GM13977 (cell line): ENCODE results near the gene CALU.

Source experiments
- DNase-seq: peaks from one replicate; pipeline ENCODE4 v3.0.0; 2012; ENCODE audit warnings: low spot score
- in situ Hi-C: fragments of 300-500 bp; cut with MboI; formaldehyde crosslinking; loops from one replicate; pipeline ENCODE4 v1.12.0; 2022; ENCODE audit warnings: low sequenced_read_pairs, low pct_unique_long_range_greater_than_20kb, mixed read lengths, inconsistent platforms; ENCODE audit not compliant: unreplicated experiment
- TF ChIP-seq, protein P1 (sequence below): IDR thresholded peaks from 2 replicates; pipeline ENCODE4 v1.5.1; 2012; ENCODE audit warnings: mild to moderate bottlenecking, control low read depth; ENCODE audit not compliant: insufficient read depth; ENCODE audit errors: extremely low read depth, missing control alignments

Gene CALU

DNA sequence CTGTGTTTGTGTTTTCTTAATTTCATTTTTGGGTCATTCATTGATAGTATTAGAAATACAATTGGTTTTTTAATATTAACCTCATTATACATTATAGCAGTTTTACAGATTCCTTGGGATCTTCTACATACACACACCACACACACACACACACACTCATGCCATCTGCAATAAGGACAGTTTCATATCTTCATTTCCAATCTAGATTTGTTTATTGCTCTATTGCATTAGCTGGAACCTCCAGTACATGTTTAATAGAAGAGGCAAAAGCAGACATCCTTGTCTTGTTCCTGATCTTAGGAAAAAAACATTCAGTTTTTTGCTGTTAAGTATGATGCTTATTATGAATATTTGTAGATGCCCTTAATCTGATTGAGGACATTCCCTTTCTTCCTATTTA, 17.8 kb upstream of the CALU start:
- DNase-seq, result no peak
- TF ChIP-seq, protein P1, sequence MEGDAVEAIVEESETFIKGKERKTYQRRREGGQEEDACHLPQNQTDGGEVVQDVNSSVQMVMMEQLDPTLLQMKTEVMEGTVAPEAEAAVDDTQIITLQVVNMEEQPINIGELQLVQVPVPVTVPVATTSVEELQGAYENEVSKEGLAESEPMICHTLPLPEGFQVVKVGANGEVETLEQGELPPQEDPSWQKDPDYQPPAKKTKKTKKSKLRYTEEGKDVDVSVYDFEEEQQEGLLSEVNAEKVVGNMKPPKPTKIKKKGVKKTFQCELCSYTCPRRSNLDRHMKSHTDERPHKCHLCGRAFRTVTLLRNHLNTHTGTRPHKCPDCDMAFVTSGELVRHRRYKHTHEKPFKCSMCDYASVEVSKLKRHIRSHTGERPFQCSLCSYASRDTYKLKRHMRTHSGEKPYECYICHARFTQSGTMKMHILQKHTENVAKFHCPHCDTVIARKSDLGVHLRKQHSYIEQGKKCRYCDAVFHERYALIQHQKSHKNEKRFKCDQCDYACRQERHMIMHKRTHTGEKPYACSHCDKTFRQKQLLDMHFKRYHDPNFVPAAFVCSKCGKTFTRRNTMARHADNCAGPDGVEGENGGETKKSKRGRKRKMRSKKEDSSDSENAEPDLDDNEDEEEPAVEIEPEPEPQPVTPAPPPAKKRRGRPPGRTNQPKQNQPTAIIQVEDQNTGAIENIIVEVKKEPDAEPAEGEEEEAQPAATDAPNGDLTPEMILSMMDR, result no peak
- in situ Hi-C loops, result no loop called here

DNA sequence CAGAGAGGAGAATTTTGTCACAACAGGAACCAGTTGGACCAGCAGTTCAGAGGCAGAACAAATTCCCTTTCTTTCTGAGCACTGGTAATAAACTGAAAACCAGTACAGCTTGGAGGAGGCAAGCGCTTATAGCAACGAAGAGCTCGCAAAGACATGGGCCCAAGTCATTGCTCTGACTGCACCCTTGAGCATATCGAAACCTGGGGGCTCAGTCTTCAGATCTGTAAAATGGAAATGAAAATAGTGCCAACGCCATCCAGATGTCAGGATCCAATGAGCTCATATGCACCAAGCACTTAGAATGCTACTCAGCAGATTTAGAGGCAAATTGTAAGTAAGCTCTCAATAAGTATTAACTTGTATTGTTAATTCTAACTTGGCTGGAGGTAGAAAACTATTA, 14.4 kb upstream of the CALU start:
- TF ChIP-seq, protein P1, result no peak
- in situ Hi-C loops, result no loop called here

DNA sequence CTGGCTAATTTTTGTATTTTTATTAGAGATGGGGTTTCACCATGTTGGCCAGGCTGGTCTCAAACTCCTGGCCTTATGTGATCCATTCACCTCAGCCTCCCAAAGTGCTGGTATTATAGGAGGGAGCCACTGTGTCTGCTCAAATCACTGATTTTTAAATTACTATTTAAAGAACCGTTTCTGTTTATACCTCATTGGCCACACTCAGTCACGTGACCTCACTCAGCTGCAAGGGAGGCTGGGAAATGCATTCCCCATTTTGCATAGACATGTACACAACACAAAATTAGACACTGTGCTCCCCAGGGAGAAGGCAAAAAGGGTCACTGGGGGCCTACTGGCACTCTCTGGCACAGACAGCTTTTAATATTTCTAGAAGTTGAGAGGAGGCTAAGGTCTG, 13.6 kb upstream of the CALU start:
- in situ Hi-C loops, result no loop called here
- DNase-seq, result no peak
- TF ChIP-seq, protein P1, result no peak

More for the DNA sequence above, 14.4 kb upstream of the CALU start:
- DNase-seq, result no peak

DNA sequence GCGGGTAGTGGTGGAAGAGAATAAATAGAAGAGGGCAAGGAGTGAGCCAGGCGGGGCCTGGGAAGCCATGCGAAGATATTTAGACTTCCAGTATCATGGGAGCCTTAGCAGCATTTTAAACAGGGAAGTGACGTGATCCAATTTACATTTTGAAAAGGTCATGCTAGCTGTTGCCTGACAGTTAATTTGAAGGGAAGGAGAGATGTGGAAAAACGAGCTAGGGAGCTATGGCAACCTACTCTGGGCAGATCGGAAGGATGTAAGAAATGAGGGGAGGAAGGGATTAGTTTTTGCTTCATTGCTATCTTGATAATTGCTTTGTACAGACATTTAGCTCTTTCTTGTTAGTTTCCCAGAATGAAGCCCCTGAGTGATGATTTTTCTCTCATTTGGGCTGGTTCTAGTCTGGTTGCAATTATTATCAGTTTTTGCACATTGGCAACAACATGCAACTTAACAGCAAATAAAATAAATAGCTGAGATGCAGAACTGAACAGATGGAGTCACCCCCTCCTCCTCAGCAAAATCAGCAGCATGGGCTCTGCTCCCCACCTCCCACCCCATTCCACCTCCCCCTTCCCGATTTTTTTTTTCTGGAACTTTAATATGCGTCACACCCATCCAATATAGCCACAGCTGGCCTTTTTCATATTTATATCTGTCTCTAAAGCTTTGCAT, 13.0 kb upstream of the CALU start:
- in situ Hi-C loops, result no loop called here
- TF ChIP-seq, protein P1, result no peak
- DNase-seq, result no peak

DNA sequence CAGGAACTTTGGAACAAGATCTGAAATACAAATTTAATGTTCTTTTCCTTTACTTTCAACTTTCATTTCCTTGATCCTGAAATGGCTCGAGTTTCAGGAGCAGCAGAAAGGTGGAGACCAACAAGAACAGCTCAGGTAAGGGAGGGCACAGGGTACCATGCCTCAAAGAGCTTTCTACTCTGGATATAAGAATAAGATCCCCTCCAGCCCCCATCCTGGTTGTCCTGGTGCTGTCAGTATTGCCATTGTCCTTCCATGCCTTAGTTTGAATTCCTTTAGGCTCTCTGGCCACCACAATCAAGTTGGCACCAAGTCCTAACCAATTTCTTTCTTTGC, 12.5 kb upstream of the CALU start:
- in situ Hi-C loops, result no loop called here
- TF ChIP-seq, protein P1, result no peak
- no peak for DNase-seq

DNA sequence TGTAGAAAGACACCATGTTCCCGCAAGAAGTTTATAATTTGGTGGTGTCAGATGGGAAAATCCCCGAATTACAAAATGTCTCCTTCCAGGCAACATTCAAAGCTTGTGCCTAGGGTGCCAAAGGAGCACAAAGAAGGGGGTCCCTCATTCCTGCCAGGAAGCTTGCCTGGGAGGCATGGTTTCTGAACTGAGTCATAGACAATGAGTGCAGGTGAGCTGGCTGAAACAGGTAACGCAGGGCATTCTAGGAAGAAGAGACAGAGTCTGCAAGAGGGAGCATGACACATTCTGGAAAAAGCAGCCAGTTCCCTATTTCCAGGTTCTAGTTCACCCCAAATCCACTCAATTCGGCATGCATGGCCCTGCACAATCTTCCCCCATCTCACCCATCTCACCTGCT, 11.9 kb upstream of the CALU start:
- in situ Hi-C loops, result no loop called here
- DNase-seq, result no peak
- TF ChIP-seq, protein P1, result no peak

DNA sequence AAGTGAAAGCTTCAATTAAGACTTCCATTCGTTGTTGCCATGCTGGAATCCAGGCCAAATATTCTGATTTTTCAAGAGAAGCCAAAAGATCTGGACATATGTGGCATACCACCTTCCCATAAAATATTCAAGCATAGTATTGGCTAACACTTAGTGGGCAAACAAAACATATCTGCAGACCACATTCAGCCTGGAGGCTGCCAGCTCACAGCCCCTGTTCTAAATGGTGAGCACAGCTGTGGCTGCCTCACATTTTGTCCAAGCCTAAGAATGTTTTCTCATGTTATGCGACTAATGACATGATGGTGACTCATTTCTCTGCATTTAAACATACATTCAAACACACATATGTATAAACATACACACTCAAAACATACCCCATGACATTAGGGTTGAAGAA, 10.6 kb upstream of the CALU start:
- in situ Hi-C loops, result no loop called here
- TF ChIP-seq, protein P1, result no peak
- no peak for DNase-seq
